ENCODE results near the gene MAGED4B. TPM values are rescaled to one million over a fixed set of nuclear protein-coding genes. Genes with fewer than 3 reads are reported as not detected.
"Not testable (repeated sequence)": the region's sequence is repeated elsewhere in the genome, so short reads cannot be mapped to it uniquely, and the experiment has no call there.

Gene MAGED4B, protein sequence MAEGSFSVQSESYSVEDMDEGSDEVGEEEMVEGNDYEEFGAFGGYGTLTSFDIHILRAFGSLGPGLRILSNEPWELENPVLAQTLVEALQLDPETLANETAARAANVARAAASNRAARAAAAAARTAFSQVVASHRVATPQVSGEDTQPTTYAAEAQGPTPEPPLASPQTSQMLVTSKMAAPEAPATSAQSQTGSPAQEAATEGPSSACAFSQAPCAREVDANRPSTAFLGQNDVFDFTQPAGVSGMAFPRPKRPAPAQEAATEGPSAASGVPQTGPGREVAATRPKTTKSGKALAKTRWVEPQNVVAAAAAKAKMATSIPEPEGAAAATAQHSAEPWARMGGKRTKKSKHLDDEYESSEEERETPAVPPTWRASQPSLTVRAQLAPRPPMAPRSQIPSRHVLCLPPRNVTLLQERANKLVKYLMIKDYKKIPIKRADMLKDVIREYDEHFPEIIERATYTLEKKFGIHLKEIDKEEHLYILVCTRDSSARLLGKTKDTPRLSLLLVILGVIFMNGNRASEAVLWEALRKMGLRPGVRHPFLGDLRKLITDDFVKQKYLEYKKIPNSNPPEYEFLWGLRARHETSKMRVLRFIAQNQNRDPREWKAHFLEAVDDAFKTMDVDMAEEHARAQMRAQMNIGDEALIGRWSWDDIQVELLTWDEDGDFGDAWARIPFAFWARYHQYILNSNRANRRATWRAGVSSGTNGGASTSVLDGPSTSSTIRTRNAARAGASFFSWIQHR
- total RNA-seq: 7.2 and 29.2 TPM in 2 replicates

DNA sequence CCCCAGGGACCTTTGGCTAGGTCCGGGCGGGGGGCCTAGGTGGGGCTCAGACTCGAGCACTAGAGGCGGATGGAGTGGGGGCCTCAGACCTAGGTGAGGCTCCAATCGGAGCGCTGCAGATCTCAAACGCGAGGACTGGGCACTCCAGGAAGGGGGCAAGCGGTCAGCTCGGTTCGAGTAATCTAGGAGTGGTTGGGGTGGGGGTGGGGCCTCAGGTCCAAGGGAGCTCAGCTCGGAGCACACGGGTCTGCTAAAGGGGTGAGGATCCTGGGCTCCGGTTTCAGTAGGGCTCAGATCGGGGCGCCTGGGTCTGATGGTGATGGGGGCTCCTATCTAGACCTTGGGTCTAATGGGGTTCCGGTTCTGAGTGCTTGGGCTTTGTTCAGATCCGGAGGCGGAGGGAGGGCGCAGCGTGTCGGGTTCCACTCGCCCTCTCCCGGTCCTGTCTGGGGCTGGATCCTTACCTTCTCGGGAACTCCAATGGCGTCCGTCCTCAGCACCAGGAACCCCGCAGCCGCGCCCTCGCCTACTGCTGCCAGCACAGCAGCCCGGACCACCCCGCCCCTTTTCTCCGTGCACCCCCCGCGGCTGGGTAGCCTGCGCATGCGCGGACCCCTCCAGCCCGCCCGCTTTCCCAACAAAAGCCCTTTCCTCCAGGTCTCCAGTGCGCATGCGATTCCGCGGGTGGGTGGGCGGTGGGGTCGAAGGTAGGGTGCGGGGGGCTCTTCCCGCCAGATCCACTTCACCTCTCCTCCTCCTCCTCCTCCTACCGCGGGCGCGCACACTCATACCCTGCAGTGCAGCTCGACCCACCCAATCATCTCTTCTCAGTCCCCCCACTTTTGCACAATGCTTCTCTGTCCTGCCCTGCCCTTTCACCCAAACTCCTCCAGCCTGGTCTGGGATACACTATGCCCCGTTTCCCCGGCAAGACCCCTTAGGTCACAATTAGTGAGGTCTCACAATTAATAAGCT is at the start of gene MAGED4B:
TSS of gene MAGED4B (minus strand) at position 518 of the 975 bp plus-strand sequence. CDS start 1,011 bp downstream, outside the sequence.
- DNase-seq (ENCODE audit: low read depth); H3K4me3 ChIP-seq (ENCODE audit: low read depth, low read length): not testable (repeated sequence)

DNA sequence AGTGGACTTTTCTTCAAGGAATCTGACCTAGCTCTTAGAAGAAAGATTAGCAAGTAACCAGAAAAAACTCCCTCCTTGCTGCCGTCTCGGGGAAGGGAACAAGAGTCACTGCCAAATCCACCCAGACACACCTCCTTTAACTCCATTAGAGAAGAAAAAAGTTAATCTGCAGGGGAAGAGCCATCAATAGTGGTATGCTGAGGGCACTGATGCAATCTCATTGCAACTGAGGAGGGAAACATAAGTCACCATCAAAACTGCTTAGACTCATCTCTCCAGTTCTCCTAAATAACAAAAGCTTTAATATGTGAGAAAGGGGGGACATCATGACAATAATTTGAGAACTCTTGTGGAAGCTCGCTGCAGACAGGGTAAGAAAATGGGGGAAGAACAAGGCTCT is 49.3 kb upstream of the MAGED4B start:
- H3K4me3 ChIP-seq (ENCODE audit: low read depth, low read length): no peak overlapping the region
- DNase-seq (ENCODE audit: low read depth): no peak
- TF ChIP-seq, protein P1, sequence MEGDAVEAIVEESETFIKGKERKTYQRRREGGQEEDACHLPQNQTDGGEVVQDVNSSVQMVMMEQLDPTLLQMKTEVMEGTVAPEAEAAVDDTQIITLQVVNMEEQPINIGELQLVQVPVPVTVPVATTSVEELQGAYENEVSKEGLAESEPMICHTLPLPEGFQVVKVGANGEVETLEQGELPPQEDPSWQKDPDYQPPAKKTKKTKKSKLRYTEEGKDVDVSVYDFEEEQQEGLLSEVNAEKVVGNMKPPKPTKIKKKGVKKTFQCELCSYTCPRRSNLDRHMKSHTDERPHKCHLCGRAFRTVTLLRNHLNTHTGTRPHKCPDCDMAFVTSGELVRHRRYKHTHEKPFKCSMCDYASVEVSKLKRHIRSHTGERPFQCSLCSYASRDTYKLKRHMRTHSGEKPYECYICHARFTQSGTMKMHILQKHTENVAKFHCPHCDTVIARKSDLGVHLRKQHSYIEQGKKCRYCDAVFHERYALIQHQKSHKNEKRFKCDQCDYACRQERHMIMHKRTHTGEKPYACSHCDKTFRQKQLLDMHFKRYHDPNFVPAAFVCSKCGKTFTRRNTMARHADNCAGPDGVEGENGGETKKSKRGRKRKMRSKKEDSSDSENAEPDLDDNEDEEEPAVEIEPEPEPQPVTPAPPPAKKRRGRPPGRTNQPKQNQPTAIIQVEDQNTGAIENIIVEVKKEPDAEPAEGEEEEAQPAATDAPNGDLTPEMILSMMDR (conservative IDR thresholded peaks at IDR 0.05; ENCODE audit: low read depth, low read length): no peak

DNA sequence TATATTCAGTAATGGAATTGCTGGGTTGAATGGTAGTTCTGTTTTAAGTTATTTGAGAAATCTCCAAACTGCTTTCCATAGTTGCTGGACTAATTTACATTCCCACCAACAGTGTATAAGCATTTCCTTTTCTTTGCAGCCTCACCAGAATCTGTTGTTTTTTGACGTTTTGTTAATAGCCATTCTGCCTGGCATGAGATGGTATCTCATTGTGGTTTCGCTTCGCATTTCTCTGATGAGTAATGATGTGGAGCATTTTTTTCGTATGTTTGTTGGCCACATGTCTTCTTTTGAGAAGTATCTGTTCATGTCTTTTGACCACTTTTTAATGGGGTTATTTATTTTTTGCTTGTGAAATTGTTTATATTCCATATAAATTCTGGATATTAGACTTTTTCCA is 13.6 kb upstream of the MAGED4B start:
- no peak overlapping the region for H3K4me3 ChIP-seq (ENCODE audit: low read depth, low read length)
- TF ChIP-seq, protein P1 (conservative IDR thresholded peaks at IDR 0.05; ENCODE audit: low read depth, low read length): no peak
- DNase-seq (ENCODE audit: low read depth): no peak

DNA sequence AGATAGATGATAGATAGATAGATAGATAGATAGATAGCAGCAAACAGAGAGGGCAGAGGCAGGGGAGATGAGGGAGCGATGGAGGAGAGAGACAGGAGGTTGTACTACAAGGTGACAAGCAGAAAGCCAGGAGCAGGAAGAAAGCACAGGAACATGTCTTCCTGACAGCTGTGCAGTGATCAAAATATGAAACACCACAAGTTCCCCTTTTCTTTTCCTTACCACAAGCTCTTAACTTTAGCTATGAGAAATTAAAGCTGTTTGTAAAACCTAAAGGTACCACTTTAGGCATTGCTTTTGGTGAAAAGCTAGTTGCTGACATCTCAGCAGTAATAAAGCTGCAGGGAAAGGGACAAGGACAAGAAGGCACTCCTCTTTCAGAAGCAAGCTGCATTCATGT is 9.1 kb upstream of the MAGED4B start:
- DNase-seq (ENCODE audit: low read depth): no peak
- TF ChIP-seq, protein P1 (conservative IDR thresholded peaks at IDR 0.05; ENCODE audit: low read depth, low read length): no peak
- H3K4me3 ChIP-seq (ENCODE audit: low read depth, low read length): no peak overlapping the region

DNA sequence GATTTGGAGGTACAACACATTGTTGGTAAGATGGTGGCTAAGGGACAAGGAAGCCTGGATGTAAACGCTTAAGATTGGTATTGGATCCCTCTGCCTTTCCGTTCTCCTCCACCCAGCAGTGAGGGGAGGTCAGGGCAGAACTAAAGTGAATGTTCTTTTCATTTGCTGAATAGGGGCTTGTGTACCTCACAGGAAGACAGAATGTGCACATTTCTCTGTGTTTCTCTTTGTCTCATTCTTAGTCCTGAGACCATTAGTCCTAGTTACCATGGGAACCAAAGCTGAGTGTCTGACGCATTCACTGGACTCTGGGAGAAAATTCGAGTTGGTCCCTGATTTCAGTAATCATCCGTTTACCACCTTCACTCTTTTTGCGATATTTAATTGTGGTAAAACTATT is 26.7 kb downstream of the MAGED4B start:
- not testable (repeated sequence) for DNase-seq (ENCODE audit: low read depth); H3K4me3 ChIP-seq (ENCODE audit: low read depth, low read length)

DNA sequence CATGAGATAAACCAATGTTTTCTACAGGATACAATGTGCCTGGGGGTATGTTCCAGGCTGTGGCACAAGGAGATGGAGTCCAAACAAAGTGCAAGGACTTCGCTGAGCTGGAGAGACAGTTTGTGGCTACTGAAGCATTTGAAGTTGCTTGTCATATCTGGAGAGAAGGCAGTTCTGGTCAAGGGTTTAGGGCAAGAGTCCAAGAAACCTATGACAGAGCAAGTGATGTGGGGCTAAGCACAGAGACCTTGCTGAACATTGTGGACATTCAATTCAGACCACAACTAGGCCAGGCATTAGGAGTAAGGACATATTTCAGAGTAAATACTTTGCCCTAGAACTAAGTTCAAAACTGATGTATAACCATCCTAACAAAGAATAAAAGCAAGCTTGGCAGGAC is 34.8 kb downstream of the MAGED4B start:
- DNase-seq (ENCODE audit: low read depth): no peak
- no peak overlapping the region for H3K4me3 ChIP-seq (ENCODE audit: low read depth, low read length)
- TF ChIP-seq, protein P1 (conservative IDR thresholded peaks at IDR 0.05; ENCODE audit: low read depth, low read length): no peak

DNA sequence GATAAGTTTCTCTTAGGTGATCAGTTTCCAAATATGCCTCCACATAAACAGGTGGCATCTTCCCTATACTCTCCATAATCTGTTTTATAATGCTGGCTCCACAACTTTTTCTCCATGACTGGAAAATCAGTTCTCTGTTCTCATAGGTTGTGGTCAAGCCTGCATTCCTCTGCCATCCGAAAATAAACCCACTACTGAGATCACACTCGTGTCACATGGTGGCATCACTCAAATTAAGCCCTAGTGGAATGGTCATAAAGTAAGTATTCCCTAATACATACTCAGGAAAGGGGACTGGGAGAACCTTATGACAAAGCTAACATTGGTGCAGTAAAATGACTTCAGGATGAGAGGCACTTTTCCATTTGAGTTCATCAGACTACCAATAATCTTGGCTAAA is 37.6 kb downstream of the MAGED4B start:
- no peak for DNase-seq (ENCODE audit: low read depth)
- TF ChIP-seq, protein P1 (conservative IDR thresholded peaks at IDR 0.05; ENCODE audit: low read depth, low read length): no peak

More for the DNA sequence above, 37.6 kb downstream of the MAGED4B start:
- H3K4me3 ChIP-seq (ENCODE audit: low read depth, low read length): no peak overlapping the region

Measured in epithelial cell of proximal tubule (primary cell).